ENCODE data around the gene PCDH1. TPM values are rescaled to one million over a fixed set of nuclear protein-coding genes. Genes with fewer than 3 reads are reported as not detected.

Gene PCDH1
- total RNA-seq, 1 donor: 0.43 TPM

- no peak overlapping the region for H3K4me3 ChIP-seq (ENCODE audit: low read depth, low read length)
- no peak for DNase-seq (ENCODE audit: low read depth)
- TF ChIP-seq, protein P1, sequence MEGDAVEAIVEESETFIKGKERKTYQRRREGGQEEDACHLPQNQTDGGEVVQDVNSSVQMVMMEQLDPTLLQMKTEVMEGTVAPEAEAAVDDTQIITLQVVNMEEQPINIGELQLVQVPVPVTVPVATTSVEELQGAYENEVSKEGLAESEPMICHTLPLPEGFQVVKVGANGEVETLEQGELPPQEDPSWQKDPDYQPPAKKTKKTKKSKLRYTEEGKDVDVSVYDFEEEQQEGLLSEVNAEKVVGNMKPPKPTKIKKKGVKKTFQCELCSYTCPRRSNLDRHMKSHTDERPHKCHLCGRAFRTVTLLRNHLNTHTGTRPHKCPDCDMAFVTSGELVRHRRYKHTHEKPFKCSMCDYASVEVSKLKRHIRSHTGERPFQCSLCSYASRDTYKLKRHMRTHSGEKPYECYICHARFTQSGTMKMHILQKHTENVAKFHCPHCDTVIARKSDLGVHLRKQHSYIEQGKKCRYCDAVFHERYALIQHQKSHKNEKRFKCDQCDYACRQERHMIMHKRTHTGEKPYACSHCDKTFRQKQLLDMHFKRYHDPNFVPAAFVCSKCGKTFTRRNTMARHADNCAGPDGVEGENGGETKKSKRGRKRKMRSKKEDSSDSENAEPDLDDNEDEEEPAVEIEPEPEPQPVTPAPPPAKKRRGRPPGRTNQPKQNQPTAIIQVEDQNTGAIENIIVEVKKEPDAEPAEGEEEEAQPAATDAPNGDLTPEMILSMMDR (IDR thresholded peaks at IDR 0.05; ENCODE audit: insufficient read depth, low read depth, low read length): no peak
Measured at GRCh38 chr5:141834331-141834730, 43.9 kb downstream of the PCDH1 start.

GRCh38 chr5:141832131-141832530 lies 46.1 kb downstream of the PCDH1 start:
- H3K4me3 ChIP-seq (ENCODE audit: low read depth, low read length): no peak overlapping the region
- DNase-seq (ENCODE audit: low read depth): no peak
- TF ChIP-seq, protein P1 (IDR thresholded peaks at IDR 0.05; ENCODE audit: insufficient read depth, low read depth, low read length): no peak

GRCh38 chr5:141828162-141828561 lies 50.0 kb downstream of the PCDH1 start:
- no peak for DNase-seq (ENCODE audit: low read depth)
- TF ChIP-seq, protein P1 (IDR thresholded peaks at IDR 0.05; ENCODE audit: insufficient read depth, low read depth, low read length): no peak
- H3K4me3 ChIP-seq (ENCODE audit: low read depth, low read length): no peak overlapping the region

- TF ChIP-seq, protein P1 (IDR thresholded peaks at IDR 0.05; ENCODE audit: insufficient read depth, low read depth, low read length): no peak
- DNase-seq (ENCODE audit: low read depth): no peak
Measured at GRCh38 chr5:141826674-141827073, 51.5 kb downstream of the PCDH1 start.

GRCh38 chr5:141825791-141826560 lies 52.2 kb downstream of the PCDH1 start:
- TF ChIP-seq, protein P1 (IDR thresholded peaks at IDR 0.05; ENCODE audit: insufficient read depth, low read depth, low read length): peak; percentile 30
- no peak overlapping the region for H3K4me3 ChIP-seq (ENCODE audit: low read depth, low read length)
- DNase-seq (ENCODE audit: low read depth): peak; percentile 4

More at GRCh38 chr5:141826674-141827073, 51.5 kb downstream of the PCDH1 start:
- H3K4me3 ChIP-seq (ENCODE audit: low read depth, low read length): no peak overlapping the region

- TF ChIP-seq, protein P1 (IDR thresholded peaks at IDR 0.05; ENCODE audit: insufficient read depth, low read depth, low read length): no peak
- DNase-seq (ENCODE audit: low read depth): no peak
- no peak overlapping the region for H3K4me3 ChIP-seq (ENCODE audit: low read depth, low read length)
Measured at GRCh38 chr5:141825241-141825671, 53.0 kb downstream of the PCDH1 start.
